ENCODE data around the gene KCNA3.
A peak's percentile ranks its signal among the peaks of the same experiment; 100 is the strongest.

The KCNA3 gene

DNA sequence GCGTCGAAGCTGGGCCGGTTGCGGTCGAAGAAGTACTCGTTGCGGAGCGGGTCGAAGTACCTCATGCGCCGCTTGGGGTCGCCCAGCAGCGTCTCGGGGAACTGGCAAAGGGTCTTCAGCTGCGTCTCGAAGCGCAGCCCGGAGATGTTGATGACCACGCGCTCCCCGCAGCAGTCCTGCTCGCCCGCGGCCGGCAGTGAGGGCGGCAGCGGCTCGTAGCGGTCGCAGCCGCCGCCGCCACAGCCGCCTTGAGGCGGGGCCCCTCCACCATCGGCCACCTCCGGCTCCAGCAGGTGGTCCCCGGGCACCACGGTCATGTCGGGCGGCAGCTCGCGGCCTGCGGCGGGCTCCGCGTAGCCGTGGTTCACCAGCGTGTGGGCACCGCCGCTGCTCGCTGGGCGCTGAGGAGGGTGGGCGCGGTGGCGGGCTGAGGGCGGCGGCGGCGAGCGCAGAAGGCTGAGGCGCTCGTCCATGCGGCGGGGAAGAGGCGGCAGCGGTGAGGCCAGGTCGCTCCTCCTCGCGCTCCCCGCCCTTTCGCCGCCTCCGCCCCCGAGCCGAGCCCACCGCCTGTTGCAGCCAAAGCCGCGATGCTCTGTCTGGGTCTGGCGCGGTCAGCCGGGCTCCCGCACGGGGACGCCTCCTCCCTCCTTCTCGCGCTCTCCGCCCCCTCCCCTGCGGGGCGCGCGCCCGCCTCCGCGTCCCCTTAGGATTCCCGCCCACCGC is at the start of gene KCNA3:
Gene KCNA3, minus strand, starts transcription at position 604 of the 723 bp plus-strand sequence. Its CDS starts 131 bp downstream, at position 473.
- DNase-seq: peak; percentile 77

- DNase-seq: no peak
These were observed 48.1 kb upstream of the KCNA3 start for GRCh38 chr1:110722807-110723206.

- no peak for DNase-seq
These were observed 45.2 kb upstream of the KCNA3 start for GRCh38 chr1:110719908-110720307.

- DNase-seq: no peak
These were observed 43.7 kb upstream of the KCNA3 start for GRCh38 chr1:110718452-110718851.

GRCh38 chr1:110717179-110717578 is 42.4 kb upstream of the KCNA3 start:
- no peak for DNase-seq

GRCh38 chr1:110714374-110714995 is 39.7 kb upstream of the KCNA3 start:
- no peak for DNase-seq

DNA sequence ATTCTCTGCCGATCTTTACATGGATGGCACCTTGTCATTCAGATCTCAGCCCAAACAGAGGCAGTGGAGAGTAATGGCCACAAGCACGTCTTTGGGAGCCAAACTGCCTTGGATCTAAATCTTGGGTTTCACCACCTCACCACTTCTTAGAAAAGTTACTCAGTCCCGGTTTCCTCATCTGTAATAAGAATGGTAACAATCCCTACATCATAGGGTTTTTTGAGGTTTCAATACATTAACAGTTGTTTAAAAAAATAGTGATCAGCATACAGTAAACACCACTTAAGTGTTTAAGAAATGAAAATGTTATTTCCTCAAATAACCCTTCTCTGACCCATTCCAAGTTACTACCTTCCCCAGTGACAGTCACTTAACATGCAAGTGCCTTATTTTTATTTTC is 38.5 kb upstream of the KCNA3 start:
- DNase-seq: no peak

GRCh38 chr1:110710314-110710713 is 35.6 kb upstream of the KCNA3 start:
- DNase-seq: no peak

DNA sequence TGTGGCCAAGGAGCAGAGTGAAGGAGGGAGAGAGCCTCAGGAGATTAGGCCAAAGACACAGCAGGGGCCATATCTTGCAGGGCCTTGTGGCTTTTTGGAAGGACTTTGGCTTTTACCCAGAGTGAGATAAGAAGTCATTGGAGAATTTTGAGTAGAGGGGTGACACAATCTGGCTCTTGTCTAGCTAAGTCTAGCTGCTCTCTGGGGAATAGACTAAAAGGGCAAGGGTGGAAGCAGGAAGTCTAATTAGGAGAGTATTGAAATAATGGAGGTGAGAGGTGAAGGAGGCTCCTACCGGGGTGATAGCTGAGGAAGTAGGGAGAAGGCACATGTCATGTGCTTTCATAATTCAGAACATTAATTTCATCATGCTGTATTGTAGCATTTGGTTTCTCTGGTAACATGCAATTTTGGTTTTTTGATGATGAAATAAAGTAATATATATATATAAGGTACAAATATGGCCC is 34.3 kb upstream of the KCNA3 start:
- DNase-seq: no peak

- DNase-seq: no peak
These were observed 32.5 kb upstream of the KCNA3 start for GRCh38 chr1:110707232-110707631.

- DNase-seq: no peak
These were observed 31.9 kb upstream of the KCNA3 start for GRCh38 chr1:110706621-110707020.

GRCh38 chr1:110702260-110702659 is 27.5 kb upstream of the KCNA3 start:
- no peak for DNase-seq

- no peak for DNase-seq
These were observed 26.0 kb upstream of the KCNA3 start for GRCh38 chr1:110700767-110701166.

- DNase-seq: no peak
These were observed 22.9 kb upstream of the KCNA3 start for GRCh38 chr1:110697606-110698005.

- no peak for DNase-seq
These were observed 22.1 kb upstream of the KCNA3 start for GRCh38 chr1:110696818-110697217.

- no peak for DNase-seq
These were observed 16.1 kb upstream of the KCNA3 start for GRCh38 chr1:110690709-110691365.

DNA sequence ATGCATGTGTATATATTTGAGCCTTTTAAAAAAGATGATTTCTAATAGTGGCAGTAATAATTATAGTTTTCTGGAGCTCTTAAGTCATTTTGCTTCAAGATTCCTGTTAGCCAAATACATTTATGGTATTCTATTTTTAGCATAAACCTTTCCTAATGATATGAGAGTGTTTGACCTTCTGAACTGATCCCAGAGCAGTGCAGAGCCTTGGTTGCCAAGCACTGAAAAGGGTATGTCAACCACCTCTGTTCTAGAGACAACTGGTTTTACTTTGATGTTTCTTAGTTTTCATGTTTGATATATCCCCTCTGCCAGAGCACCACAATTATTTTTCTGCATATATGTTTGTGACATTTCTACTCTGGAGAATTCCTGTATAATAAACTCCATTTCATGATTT is 15.1 kb upstream of the KCNA3 start:
- DNase-seq: no peak

- DNase-seq: no peak
These were observed 13.8 kb upstream of the KCNA3 start for GRCh38 chr1:110688514-110688913.

- no peak for DNase-seq
These were observed 12.5 kb upstream of the KCNA3 start for GRCh38 chr1:110687250-110687649.

GRCh38 chr1:110686188-110686587 is 11.4 kb upstream of the KCNA3 start:
- DNase-seq: no peak

DNA sequence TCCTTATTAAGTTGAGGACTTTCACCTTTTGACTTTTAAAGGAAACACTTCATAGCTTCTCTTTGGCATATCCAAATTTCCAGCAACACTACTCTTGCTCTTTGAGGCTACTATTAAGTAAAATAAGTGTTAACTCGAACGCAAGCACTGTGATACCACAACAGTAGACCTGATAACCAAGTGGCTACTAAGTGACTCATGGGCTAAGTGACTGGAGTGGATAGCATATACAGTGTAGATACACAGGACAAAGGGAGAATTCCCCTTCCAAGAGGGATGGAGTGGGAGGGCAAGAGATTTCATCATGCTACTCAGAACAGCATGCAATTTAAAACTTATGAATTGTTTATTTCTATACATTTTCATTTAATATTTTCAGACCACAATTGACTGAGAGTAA is 9.8 kb upstream of the KCNA3 start:
- DNase-seq: no peak

- DNase-seq: no peak
These were observed 8.2 kb upstream of the KCNA3 start for GRCh38 chr1:110682898-110683297.

DNA sequence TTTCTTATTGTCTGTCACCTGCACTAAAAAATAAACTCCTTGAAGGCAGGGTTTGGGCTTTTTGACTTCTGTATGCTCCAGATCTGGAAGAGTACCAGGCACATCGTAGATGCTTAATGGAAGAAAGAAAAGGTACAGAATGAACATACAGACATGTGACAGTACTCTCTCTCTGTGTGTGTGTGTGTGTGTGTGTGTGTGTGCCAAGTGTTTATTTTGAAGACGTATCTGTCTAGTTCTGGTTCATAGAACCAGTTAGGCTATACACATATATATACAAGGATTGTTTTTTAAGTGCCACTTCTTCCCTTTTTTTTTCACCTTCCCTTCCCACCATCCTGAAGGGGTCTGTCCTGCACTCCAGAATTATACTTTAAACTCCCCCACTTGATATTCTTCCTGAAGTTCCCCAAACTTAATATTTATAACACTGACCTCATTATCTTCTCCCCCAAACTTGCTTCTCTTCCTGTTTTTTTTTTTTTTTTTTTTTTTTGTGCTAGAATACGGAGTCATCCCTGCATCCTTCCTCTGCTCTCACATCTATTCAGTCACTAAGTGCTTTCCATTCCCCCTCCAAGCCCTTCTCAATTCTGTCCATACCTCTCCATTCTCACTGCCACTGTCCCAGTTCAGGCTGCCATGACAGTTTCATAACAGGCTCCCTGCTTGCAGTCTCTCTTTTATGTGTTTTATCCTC is 5.4 kb upstream of the KCNA3 start:
- no peak for DNase-seq

All from stimulated activated CD4-positive, alpha-beta T cell treated with anti-CD3 and anti-CD28 coated beads, Interleukin-15, amount 100 ng/mL, for 24 hours (primary cell).